ENCODE data around the gene IRX3.

Gene IRX3

DNA sequence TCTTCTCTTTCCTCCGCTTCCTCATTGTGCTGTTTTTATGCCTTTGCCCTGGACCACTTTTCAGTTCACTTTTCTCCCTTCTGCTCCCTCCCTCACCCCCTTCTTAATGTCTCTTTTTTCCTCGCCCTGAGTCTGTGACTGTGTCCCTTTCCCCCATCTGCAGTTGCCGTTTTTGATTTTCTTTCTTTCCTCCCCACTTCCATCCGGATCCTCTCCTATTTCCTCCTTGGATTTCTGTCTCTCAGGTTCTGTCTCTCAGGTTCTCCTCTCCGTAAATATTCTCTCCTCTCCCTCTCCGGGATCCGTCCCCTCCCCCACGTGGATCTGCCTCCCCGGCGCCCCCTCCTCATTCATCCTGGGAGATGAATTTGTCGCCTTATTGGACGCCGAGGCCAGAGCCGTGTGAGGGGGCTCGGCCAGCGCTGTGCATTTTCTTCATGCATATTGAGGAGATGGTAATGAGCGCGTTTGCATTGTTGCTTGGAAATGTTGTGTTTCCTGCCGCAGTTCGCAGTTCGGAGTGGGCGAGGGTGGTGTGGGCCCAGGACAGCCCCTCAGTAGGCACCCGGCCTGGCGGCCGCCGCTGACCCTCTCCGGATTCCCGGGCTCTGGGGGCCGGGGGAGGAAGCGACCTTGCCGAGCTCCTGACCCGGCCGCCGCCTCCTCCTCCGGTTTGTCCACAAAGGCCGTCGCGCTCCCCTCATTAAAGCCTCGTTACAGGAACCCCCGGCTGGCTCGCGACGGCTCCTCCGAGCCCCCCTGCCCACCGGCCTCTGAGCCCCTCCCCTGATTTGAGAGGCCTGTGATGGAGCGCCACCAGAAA lies 4.5 kb upstream of the IRX3 start:
- DNase-seq (ENCODE audit: low read depth in 2 of 2): no peak

DNA sequence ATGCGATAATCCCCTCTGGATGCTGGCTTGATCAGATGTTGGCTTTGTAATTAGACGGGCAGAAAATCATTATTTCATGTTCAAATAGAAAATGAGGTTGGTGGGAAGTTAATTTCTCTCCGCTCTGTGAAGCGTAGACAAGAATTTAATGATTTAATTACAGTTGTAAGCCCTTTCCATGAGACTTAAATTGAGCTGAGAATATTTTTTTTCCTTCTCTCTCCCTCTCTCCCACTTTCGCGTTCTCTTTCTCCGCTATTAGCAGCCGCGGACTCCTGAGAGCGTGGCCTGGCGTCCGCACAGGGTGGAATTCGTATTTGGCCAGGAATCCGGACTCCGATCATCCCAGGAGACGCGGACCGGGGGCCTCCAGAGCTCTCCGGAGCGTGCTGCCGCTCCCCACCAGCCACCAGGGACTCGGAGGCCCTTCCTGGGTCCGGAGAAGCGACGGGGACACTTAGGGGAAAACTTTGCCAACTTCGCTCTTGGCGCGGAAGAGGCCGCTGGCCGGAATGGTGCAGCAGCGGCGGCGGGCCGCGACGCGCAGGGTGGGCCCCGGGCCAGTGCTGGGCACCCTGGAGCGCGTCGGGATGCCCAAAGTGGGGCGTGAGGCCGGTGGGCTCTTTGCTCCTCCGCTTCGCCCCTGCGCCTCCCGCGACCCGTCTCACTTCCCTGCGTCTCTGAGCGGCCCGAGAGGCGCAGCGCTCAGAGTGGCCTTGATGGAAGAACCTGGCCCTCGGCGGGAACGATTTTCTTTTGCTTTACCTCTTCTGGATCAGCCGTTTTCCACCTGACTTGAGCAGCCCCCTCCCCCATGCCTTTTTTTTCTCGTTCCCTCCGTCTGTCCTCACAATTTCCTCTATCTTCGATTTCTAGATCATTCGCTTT lies 3.6 kb upstream of the IRX3 start:
- DNase-seq (ENCODE audit: low read depth in 2 of 2): no peak

DNA sequence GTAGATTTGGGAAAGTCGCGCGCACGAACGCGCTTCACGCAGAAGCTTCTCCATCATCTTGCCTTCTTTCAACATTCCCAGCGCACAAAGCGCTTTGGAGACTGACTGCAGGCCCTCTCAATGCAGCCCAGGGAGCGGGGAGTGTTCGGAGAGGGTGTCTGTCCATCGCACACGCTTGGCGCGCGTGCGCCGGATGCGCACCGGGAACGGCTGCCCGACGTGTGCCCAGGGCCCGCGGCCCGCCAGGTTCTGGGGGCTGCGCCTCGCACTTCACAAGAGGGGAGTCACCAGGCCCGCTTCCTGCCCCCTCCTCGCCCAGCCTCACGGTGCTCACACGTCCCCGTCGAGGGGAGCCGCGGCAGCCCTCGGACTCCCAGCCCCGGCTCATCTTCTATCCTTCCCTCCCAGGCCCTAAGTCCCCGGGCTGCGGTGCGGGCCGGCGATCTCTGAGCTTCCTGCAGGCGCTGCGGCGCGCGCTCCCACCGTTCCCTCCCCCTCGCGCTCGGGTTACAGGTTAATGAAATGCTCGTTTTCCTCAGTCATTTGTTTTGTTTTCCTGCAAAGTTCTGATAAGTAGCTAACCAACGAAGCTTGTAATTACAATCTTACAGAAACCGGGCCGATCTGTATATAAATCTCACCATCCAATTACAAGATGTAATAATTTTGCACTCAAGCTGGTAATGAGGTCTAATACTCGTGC lies 2.8 kb upstream of the IRX3 start:
- DNase-seq (ENCODE audit: low read depth in 2 of 2): no peak

DNA sequence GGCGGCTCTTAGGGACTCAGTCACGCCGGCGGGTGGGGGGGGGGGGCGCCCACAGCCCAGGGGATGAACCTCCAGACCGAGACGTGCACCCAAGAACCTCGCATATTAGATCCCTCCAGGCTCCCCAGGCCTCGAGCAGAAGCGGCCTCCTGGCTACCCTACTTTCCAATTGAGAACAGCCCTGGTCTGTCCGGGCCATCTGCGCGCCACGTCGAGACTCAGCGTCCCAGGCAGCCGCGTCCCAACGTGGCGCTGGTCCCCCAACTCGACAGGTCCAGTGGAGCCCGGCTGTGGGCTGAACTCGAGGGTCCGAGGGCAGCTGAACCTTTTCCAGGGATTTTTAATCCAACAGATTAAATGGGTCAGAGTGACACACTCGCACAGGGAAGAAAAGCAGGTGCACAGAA lies 2.3 kb upstream of the IRX3 start:
- no peak for DNase-seq (ENCODE audit: low read depth in 2 of 2)

DNA sequence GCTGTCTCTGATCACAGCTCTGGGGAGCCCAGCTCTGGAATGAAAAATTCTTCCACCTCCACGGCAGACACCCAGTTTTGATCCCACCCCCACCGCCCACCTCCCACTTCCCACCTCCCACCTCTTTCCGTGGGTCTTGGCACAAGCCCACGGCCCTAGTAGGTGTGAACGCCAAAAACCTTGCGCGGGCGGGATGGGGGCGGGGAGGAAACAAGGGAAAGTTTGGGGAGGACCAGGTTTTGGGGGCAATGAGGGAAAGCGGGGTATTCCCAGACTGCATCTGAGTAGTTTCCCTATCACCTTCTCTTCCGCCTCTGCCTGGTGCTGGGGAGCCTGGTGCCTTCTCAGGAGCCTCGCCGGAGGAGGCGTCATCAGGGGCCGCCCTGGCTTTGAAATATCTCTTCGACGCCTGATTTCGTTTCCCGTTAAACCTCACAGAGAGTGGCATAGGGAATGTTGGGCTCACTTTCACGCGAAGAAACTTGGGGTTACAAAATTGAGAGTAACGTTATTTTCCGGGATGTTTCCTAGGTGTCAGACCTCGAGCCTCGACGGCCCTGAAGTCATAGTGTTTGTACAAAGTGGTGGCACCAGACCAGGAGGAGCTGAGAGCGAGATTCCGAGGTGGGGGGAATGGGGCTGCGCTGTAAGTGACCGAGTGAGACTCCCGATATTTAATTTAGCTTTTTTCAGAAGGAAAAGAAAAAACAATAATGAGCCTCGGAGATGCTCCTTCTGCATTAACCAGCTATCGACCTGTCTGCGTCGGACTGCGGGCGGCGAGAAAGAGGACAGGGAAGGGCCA lies 1.6 kb upstream of the IRX3 start:
- no peak for DNase-seq (ENCODE audit: low read depth in 2 of 2)

DNA sequence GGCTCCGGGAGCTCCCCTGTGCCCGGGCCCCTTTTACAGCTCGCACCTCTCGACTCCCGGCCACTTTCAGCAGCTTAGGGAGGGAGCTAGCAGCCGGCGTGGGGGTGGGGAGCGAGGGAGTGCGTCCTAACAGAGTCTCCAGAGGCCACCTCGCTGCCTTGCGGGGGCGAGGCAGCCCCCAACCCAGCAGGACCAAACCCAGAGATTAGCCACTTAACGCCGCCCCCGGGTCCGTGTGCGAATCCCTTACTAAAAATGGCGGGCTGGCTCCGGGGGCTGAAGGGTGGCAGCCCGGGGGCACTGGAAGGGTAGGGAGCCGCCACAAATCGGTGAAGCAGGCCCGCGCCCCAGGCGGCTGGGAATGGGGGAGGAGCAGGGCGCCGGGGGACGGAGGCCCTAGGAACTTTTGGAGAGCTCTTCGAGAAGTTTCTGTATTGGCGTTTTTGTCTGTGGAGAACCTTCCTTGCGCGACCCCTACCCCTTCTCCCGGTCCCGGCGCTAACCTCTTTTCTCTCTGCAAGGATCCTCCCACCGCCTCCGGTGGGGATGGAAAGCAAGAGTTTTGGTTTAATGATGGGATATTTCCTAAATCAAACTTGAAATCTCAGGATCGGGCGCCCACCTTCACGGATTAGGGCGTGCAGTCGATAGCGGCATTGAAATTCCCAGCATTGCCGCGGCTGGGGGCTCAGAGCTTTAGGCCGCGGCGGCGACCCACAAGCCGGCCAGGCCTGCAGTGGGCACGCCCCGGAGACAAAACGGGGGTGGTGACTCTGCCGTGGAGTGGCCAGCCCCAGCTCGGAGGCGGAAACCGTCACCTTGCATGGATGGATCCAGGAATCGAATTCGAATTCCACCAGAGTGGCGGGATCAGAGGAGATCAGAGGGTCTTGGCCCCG lies 793 bp upstream of the IRX3 start:
- DNase-seq (ENCODE audit: low read depth in 2 of 2): no peak

DNA sequence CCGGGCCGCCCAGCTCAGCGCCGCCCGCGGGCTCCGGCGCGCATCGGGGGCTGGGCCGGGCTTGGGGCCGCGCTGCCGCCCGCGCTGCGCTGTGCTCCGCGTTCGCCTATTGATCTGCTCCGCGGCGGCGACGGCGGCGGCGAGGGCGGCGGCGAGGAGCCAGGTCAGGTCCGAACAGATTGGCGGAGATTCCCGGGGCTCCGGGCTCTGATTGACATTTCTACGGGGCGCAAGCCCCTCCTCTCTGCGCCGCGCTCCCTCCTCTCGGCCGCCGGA lies 559 bp downstream of the IRX3 start:
- no peak for DNase-seq (ENCODE audit: low read depth in 2 of 2)

DNA sequence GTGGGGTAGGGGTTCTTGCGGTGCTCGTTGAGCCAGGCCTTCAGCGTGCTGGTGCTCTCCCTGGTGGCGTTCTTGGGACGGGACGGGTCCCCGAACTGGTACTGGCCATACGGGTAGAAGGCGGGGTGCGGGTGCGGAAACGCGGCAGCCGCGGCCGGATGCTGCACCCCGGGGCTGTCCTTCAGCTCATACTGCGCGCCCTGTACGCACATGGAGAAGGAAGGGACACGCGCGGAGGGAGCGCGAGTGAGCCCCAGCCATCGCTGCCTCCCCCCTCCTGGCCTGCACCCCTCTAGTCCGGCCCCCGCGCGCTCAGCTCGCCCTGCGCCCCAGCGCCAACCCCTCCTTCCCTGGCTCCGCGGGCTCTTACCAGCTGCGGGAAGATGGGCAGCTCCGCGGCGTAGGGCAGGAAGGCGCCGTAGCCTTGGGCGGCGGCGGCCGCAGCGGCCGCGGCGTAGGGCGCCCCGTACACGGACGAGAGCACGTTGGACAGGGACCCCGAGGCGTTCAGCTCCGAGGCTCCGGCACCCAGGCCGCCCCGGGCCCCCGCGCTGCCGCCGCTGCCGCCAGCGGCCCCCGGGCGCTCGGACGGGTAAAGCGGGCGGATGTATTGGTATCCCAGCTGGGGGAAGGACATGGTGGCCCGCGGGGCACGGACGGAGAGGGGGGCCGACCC lies 1.0 kb downstream of the IRX3 start:
- no peak for DNase-seq (ENCODE audit: low read depth in 2 of 2)

DNA sequence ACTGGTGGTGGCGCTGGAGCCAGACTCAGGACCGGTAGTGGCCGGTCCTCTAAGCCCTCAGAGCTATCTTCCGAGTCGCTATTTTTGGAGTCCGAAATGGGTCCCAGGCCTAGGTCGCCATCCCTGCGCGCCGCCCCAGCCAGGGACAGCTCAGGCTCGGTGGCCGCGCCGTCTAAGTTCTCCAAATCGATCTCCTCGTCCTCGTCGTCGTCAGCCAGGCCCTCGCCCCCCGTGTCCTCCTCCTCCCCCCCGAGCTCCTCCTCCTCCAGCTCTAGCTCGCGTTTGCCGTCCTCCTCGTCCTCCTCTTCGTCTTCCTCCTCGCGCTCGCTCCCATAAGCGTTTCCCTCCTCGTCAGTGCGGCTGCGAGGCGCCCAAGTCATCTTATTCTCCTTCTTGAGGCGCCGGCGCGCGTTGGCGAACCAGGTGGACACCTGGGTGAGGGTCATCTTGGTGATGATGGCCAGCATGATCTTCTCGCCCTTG lies 1.6 kb downstream of the IRX3 start:
- no peak for DNase-seq (ENCODE audit: low read depth in 2 of 2)

DNA sequence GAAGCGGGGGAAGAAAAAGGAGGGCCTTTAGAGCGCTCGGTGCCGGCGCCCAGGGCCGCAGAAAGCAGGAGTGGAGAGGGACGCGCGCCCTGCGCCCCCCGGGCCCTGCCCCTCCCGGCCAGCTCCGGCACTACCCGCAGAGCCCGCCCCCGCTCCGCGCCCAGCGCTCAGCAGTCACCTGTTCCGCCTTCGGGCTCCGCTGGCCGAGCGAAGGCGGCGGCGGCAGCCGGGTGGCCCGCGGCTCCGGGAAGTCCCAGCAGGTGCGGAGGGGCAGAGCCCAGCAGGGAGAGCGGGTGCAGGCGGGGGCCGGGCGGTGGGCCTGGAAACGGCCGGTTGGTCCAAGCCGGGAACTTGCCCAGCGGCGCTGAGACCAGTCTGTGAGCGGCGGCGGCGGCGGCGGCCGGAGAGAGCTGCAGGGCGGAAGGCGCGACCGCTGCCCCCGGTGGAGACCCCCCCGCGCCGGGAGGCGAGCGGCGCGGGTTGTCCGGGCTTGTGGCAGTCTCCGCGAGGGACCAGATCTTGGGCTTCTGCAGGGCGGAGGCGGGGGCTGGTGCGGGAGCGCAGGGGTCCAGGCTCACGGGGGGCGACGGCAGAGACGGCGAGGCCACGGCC lies 2.2 kb downstream of the IRX3 start:
- no peak for DNase-seq (ENCODE audit: low read depth in 2 of 2)

DNA sequence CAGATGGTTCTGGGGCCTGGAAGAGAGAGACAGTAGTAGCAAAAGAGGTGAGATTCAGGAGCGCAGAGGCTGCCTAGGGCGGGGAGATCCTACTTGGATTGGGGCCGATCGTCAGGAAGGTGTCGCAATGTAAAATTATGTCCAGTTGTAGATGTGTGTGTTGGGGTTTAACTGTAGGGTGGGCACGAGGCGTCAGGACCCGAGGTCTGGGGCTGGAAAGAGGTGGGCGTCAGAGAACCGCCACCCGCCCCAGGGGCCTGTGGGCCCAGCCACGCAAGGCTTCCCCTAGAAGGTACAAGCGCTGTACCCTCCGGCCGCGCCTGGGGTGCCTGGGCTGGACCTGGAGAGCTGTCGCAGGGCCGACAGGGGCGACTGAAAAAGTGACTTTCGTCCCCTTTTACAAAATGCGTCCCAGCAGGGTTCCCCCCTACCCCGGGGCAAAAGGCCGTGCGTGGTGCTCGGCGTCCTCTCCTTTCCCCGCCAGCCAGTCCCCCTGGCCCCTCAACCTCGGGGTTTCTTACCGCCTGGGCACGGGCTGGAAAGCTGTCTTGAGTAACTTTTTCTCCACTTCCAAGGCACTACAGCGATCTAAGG lies 2.8 kb downstream of the IRX3 start:
- DNase-seq (ENCODE audit: low read depth in 2 of 2): no peak

DNA sequence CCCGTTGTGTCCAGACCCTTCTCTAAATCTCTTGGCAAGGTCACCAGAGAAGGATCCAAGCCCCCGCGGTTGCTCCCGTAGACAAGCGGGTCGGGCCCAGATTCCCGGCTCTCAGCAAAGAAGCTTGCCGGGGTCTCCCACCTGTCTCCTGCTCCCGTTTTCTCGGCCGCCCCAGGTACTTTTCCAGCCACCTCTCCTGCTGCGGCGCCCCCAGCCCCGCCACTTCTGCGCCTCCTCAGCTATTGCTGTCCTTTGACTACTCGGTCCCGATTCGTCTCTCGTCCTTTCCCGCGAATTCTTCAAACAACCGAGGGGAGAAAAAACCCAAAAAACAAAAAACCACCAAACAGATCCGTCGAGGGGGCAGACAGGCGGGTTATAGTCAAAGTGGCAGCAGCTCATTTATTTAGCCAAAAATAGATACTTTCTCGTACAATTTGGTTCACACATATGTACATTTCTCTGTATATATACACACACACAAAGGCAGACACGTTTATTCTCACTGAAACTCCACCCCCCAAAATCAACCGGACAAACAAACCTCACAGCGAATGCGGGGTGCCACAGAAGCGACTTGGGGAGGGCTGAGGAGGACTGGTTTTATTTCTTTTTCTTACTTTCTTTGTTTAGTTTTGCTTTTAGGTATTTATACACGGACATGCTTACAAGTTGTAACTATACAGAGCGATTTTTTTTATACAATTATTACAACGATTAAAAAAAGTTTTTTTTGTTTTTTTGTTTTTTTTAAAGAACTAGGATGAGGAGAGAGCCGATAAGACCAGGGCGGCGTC lies 3.5 kb downstream of the IRX3 start:
- no peak for DNase-seq (ENCODE audit: low read depth in 2 of 2)

DNA sequence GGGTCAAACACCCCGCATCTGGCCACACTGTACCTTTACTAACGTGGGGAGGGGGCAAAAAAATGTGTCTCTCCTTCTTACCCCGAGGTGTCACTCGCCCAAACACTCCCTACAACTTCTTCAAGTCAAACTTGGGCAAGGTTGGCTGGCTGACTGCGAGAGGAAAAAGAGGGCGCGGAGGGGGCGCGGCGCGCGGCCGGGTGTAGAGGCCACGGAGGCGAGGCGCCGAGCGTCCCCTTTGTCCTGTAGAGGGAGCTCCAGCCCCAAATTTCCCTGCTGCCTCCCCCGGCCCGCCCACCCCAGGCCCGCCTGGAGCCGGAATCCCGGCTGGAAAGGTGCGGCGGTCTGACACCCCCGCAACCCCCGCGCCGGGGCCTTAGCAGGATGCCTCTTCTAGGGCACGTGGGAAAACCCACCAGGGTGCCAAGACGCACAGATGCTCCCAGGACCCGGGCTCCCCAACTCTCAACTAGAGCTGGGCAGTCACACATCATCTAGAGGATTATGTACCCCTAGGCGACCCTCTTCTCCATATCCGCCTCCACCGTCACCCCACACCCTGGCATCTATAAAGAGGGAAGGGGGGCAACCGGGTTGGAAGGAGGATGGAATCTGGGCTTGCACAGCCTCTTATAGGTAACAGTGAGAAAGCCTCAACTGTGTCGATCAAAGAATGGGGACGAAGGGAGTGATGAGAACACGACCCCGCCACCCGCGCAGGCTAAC lies 4.2 kb downstream of the IRX3 start:
- DNase-seq (ENCODE audit: low read depth in 2 of 2): peak; percentile 14 to 16

DNA sequence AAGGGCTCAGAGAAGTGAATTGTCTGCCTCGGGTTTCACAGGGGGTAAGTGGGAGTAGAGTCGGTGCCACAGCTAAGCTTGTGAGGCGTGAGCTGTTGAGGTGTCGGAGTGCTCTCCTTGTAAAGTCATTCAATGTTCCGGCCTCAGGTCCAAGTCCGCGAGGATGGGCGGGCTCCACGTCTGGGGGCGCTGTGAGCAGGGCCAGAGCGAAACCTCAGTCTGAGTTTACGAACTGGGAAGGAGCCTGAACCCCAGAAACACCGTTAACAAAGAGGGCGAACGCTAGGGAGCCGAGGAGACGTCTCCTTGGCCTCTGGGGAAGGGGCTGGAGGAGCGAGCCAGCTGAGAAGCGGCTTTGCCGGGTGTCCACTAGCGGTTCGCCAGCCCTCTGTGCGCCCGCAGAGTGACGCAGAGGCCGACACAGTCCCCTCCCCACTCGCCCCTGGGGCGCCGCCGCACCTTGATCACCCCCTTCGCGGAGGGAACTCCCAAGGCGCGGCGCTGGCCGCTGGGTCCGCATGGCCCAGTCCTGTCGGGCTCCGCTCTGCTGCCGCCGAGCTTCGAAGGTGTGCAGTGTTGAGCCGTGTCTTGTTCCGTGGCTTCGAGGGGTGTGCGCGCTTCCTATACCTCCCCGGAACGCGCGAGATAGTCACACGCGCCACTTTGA lies 4.9 kb downstream of the IRX3 start:
- DNase-seq (ENCODE audit: low read depth in 2 of 2): no peak

DNA sequence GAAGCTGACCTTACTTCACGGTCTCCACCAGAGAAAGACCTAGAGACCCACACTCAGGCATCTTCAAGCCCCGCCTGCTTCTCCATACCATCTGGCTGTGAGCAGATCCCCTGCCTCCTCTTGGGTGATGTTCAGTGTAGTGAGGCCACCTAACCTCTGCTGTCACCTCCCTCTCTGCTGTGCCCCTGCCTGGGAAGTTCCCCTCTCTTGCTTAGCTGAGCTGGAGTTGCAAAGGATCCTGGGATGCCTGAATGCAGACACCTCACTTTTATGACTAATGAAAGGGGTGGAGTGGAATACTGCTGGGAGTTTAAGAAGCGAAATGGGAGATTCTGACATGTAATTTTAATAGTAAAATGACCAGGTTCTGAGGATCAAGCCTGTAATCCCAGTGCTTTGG lies 5.8 kb downstream of the IRX3 start:
- DNase-seq (ENCODE audit: low read depth in 2 of 2): no peak

DNA sequence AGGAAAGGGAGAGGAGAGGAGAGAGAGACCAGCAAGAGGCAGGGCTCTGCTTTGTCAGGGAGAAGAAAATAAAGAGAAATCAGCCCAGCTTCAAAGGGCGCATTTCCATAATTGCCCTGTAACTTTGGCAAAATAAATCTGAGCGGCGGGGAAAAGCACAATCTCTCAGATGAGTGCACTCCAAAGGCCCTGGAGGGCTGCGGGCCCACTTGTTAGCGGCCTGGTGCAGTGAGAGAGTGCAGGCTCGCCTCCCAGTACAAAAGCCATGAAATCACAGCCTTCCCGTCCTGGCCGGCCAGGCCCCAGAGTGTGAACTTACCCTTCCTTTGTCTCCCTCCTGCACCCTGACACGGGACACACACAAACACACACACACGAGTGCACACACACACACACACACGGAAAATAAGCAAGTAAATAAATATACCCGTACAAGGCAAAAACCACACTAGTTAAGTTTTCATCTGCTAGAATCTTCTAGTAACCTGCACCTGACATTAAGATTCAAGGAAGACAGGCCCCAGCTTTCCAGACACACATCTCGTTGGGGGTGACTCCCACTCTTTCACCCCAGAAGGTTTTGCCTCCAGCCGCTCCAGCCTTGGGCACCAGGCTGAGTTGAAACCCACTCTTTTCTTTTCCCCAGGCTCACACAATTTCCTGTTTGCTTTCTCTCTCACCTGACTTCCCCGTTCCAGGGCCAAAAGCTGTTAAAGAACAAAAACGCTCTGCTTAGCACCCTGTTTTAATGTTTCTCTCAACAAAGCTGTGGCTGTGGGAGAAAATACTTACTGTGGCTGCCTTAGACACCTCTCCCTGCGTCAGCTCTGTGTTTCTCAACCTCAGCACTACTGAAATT lies 8.5 kb downstream of the IRX3 start:
- DNase-seq (ENCODE audit: low read depth in 2 of 2): no peak
